T-helper 1 cell treated with Interleukin-12 subunit alpha and Interleukin-12 subunit beta and Interleukin-4 antibody, amounts not matched to agents 30 ng/mL and 1 ng/mL, for 36 hours (primary cell): ENCODE results near the gene GOLGA7B. TPM values are rescaled to one million over a fixed set of nuclear protein-coding genes. Genes with fewer than 3 reads are reported as not detected.

Source experiments
- intact Hi-C: fragments of 100-400 bp; cut with micrococcal nuclease; formaldehyde crosslinking; loops from one replicate; pipeline ENCODE4 v1.15.1; 2024
- total RNA-seq: library from RNA; stranded (reverse); gene quantifications from 2 replicates; pipeline ENCODE4 v1.2.3, GENCODE V29; 2022

Gene GOLGA7B
- total RNA-seq, 1 donor from 2014 or later: 5.5 TPM

DNA sequence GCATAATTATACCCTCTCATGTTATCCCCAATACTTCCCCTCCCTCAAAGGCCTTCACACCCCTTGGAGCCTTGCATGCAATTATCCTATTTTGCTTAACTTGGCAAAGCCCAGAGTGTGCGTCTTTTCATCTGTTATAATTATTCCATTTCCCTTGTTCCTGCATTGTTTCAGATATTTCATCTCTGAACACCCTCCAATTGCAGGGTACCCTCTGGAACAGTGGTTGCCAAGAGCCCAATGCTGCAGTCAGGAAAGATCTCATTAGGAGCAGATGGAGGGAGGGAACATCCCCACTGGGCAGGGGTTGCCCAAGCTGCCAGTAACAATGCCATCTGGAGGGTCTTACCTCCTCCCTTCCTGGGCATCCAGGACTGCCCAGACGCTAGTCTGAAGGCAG lies 18.4 kb upstream of the GOLGA7B start:
- intact Hi-C loops: no loop called here

DNA sequence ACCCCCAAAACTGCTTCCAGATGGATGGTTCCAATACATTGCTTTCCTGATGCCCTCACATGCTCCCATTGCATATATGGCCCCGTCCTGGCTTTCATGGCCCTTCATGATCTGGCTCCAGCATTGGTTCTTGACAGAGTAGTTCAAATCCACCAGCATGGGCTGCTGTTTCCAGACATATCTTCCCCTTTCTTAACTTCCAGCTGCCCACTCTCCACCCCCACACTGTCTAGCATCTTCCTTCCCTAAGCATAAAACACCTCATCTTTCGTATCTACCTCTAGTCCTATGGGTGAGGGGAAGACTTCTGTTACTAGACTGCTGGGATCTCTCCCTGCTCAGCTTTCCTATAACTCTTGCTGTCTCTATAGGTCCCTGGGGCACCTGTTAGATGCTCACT lies 13.2 kb upstream of the GOLGA7B start:
- intact Hi-C loops: no loop called here

DNA sequence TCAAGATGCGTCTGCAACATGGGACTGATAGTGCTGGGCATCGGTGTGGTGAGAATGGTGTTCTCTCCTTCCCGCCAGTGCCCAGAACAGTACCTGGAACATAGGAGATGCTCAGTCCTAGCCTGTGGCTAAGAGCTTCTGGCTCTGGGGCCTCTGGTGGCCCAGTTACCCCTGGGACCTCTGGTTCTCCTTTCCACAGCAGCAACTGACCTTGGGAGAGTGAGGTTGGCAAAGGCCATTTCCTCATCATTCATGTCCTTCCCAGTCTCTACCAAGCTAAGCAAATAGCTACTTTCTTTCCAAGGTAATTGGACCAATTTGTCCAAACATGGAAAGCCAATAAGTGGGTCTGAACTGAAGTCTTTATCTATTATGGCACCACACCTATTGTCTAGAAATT lies 11.6 kb upstream of the GOLGA7B start:
- intact Hi-C loops: no loop called here

DNA sequence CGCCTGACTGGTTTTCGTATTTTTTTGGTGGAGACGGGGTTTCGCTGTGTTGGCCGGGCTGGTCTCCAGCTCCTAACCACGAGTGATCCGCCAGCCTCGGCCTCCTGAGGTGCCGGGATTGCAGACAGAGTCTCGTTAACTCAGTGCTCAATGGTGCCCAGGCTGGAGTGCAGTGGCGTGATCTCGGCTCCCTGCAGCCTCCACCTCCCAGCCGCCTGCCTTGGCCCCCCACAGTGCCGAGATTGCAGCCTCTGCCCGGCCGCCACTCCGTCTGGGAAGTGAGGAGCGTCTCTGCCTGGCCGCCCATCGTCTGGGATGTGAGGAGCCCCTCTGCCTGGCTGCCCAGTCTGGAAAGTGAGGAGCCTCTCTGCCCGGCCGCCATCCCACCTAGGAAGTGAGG lies 8.5 kb upstream of the GOLGA7B start:
- intact Hi-C loops: loop anchor here (10.0 kb wide), 1 partner anchor 436 kb away; the partner anchor contains the start of gene RRP12

DNA sequence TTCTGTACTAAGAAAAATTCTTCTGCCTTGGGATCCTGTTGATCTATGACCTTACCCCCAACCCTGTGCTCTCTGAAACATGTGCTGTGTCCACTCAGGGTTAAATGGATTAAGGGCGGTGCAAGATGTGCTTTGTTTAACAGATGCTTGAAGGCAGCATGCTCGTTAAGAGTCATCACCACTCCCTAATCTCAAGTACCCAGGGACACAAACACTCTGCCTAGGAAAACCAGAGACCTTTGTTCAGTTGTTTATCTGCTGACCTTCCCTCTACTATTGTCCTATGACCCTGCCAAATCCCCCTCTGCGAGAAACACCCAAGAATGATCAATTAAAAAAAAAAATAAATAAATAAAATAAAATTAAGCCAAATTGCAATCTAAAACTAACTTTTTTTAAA lies 7.5 kb upstream of the GOLGA7B start:
- intact Hi-C loops: loop anchor here (10.0 kb wide), 1 partner anchor 437 kb away; the partner anchor contains the start of gene RRP12

DNA sequence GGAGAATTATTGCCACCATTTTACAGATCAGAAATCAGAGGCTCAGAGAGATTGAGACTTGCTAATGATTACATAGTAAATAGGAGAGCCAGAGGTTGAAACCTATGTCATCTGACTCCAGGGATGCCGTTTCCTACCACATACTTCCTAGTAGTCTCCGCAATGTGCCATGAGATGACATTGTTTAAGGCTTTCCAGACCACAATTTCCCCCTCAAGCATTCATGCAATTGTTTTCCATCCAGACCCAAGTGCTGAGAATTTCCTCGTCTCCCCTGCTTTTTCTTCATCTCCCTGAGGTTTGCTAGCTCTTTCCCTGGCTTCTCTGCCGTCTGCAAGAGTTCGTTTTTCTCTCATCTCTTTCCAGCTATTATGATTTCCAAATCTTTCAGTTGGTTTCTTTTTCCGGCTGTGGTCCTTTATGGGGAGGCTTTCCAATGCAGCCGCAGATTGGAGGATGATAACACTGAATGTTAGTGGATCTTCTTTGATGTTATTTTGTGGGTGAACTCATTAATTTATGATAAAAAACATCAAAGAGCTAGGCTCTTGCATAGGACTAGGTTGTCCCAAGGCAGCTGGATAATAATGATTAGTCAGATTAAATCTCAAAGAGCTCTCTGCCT lies 6.9 kb upstream of the GOLGA7B start:
- intact Hi-C loops: loop anchor here (10.0 kb wide), 1 partner anchor 438 kb away; the partner anchor contains the start of gene RRP12

DNA sequence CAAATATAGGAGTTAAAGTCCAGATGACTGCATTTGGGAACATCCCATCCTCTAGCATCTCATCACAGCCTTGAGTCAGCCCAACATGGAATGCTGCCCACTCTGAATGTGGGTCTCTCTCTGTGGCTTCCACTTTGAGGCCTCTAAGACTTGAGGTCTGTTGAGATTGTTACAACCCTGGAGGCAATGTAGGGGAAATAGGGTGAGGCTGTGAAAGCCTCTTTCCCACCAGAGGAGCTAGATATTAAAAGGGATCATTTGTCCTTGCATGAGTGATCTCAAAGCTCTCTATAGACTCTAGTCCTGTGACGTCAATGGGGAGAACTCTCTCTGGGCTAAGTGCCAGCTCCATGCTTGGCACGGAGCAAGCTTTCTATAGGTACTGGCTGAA lies 6.4 kb upstream of the GOLGA7B start:
- intact Hi-C loops: loop anchor here (10.0 kb wide), 1 partner anchor 438 kb away; the partner anchor contains the start of gene RRP12

DNA sequence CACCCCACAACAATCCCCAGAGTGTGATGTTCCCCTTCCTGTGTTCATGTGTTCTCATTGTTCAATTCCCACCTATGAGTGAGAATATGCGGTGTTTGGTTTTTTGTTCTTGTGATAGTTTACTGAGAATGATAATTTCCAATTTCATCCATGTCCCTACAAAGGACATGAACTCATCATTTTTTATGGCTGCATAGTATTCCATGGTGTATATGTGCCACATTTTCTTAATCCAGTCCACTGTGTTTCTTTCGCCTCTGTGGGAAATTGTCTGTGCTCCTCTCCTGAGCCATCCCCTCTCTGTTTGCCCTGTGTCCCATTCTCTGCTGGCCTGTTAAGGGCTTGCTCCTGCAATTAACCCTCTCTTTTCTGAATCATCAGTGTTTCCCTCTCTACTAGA lies 5.7 kb upstream of the GOLGA7B start:
- intact Hi-C loops: loop anchor here (10.0 kb wide), 1 partner anchor 439 kb away; the partner anchor contains the start of gene RRP12

DNA sequence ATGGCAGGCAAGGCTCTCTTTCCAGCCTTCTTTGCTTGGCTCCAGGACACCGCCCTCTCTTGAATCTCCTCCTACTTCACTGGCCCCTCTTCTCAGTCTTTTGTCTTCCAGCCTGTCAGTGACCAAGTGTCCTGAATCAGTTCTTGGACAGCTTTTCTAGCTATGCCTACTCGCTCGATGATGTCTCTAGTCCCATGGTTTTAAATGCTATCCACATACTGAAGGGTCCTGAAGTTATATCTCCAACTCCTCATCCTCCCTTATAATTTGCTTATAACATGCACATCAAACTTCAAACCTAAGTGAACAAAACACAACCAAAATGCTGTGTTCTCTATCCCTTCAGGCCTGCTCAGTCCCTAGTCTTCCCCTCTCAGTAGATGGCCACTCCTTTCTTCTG lies 5.0 kb upstream of the GOLGA7B start:
- intact Hi-C loops: loop anchor here (10.0 kb wide), 1 partner anchor 440 kb away; the partner anchor contains the start of gene RRP12

DNA sequence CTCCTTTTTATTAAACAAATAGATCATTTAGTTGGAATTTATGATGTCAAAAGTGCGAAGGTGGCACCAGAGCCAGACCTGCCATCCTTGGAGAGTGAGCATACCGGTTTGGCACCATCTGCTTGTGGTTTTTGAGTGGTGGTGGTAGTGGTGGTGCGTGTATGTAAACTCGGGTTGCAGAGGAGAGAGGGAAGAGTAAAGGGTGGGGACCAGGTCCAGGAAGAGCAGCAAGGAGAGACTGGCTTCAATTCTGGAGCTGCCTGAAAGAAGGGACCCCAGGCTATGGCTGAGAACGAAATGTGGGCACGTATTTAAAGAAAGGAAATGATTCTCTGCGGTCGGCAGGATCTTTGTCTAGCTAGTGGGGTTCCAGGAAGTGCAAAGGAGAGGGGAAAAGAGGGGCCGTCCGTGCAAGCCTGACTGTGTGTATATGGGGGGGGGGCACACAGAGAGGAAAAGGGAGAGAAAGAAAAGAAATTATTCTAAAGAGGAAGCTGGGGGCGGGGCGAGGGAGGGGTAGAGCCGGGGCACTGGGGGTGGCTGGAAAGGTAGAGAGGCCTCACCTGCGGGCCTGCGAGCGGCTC lies 448 bp upstream of the GOLGA7B start:
- intact Hi-C loops: loop anchor here (1.0 to 10.0 kb wide), 8 partner anchors 9 to 444 kb away; partner anchors contain the start of genes AVPI1, R3HCC1L, RRP12 and ZFYVE27

DNA sequence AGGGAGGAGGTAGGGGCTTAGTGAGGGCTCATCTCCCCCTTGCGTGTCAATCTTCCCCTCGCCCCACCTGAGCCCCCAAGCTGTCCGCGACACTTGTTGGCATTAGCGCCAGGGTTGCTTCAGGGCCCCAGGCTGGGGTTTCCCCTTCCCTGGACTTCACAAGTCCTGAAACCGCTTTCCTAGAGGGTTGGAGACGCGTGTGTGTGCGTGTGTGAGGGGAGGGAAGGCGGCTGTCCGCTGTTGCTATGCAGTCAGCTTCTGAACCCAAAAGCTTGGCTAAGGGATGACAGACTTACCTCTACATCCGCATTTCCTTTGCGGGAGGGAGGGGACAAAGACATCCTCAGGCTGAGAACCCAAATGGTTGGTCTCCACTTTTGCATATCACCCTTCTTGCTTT lies 803 bp downstream of the GOLGA7B start:
- intact Hi-C loops: no loop called here

DNA sequence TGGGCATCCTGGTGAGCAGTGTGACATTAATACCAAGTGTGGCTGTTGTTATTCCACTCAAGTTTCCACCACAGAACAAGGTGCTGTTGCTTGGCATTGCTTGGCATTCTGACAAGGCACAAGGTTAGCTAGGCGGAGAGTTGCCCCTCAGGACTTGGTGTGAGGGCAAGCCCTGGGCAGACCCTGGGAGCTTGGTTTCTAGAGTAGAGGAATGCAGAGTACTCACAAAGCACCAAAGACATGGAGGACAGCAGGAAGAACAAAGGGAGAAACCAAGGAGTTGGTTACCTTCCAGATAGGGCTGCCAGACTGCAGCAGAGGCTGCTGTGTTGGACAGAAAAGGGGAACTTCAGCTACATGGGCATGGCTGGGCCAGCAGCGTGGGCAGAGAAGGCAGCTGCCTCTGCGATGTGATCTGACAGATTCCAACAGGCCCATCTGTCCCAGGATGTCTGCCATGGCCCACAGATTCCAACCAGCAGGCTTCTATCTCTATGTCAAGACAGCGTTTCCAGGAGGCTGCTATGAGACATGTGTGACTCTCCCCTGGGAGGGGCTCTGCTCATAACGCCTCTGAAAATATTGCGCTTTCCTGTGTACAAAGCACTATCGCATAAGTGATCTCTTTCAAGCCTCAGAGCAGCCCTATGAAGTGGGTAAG lies 1.8 kb downstream of the GOLGA7B start:
- intact Hi-C loops: no loop called here

DNA sequence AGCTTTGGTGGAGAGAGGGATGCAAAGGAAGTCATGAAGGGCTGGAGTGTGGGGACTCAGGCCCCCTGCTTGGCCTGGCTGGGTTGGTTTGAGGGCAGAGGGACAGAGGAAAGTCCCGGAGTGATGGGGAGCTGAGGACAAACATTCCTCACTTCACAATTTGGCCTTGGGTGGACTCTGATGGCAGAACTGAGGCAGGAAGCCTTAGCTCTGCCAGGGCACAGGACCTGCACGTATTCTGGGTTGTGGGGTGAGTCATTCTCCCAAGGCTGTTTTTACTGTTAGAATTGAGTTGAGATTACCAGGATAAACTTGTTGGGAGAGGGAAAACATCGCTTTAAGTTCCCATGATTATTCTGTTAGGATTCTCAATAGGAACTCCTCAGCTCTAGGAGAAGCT lies 2.6 kb downstream of the GOLGA7B start:
- intact Hi-C loops: no loop called here

DNA sequence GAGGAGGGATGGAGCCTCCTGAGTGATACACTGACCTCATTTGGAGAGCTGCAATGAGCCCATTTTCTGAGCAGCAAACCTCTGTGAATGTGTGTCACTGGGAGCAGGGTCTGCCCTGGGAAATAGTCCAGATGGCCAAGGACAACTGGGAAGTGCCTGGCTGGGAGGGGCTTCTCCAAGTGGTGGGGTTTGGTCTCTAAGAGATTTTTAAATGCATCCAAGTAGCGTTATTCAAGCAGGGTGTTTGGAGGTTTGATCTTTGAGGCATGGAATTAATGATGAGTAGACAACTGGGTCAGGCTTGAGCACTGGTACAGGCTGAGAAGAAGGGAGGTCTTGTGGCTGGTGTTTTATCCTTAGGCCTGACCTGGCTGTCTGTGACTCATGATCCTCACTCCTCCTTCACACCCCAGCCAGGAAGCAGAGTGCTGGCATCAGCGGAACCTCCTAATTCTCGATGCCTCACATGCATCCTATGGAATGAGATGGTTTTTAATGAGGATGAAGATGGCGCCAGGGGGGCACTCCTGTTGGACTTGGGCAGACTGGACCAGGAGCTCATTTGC lies 3.3 kb downstream of the GOLGA7B start:
- intact Hi-C loops: no loop called here

DNA sequence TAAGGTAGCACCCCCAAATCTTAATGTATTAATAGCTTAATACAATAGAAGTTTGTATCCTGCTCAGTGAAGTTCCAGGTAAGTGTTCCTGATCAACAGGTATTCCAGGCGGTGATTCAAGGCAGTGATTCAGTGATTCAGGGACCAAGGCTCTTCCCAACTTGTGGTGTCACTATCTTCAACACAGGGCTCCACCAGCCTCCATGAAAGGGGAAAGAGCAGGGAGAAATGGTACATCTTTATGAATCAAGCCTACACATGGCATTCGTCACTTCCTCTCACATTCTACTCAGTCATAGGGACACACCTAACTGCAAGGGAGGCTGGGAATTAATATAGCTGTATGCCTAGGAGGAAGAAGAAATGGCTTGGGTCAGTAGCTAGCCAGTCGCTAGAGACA lies 5.1 kb downstream of the GOLGA7B start:
- intact Hi-C loops: no loop called here

DNA sequence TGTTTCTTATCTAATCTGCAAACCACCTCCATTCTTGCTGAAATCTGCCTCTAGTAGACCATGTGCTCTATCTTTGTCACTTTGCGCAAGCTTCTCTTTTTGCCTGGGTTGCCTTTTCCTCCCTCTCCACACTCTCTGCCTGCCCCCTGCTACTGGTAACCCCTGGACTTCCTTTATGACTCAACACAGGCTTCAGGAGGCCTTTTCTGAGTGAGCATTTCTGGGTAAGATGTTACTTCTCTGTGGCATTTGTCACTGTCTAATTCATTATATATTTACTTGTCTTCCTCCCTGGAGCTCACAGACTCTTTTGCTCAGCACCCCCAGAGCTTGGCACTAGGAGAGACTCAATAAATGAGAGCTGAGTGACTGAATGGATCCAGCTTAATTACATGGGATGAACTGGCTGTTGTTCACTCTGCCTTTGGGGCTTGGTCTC lies 8.4 kb downstream of the GOLGA7B start:
- intact Hi-C loops: no loop called here

DNA sequence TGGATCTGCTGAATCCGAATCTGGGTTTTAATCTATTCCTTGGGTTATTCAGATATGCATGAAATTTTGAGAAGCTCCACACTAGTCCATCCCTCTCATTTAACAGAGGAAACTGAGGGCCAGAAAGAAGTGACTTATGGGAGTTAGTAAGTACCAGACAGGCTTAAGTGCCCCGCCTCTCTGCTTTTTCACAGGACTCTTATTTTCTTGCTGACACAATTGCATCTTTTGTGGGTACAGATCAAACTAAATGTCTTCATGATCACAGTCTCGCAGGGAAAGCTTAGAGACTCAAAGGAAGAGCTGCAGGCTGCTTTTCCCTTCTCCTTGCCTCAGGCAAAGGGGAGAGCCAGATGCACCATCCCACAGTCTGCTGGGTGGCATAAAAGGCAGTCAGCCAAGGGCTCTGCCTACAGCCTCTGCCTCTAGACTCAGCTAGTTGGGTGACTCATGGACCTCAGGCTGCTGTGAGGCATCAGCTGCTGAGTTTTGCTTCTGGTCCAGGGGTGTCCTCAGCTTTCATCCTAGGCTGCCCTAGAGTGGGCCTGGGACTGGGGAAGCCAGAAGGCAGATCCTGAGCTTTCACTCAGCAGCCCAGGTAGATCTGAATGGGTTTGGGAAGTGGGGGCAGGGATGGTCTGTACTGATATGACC lies 11.6 kb downstream of the GOLGA7B start:
- intact Hi-C loops: no loop called here

DNA sequence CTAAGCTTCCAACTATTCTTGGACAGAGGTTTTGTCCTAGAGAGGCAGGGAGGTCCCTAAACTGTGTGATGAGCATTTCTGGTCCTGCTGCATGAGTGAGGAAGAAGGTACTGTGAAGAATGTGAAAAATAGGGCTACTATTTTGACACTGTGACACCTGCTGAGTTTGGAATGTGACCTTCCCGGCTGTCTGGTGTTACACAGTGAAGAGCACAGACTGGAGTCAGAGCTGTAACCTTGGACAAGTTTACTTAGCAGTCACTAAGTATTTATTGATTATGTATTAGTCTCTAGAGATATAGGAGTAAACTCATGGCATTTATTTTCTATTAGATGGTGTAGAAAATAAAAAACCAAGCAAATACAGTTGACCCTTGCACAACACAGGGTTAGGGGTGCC lies 12.3 kb downstream of the GOLGA7B start:
- intact Hi-C loops: no loop called here

DNA sequence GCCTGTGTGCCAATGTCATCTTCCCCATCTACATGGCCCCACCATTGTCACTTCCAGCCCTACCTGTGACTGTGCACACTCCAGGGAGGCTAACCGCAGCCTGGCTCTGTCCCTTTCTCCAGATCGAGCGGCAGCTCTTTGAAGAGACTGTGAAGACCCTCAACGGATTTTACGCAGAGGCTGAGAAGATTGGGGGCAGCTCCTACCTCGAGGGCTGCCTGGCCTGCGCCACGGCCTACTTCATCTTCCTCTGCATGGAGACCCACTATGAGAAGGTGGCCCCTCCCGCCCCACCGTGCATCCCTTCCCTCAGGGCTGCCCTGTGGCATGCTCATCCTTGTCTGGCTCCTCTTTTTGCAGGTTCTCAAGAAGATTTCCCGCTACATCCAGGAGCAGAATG lies 14.2 kb downstream of the GOLGA7B start:
- intact Hi-C loops: no loop called here

DNA sequence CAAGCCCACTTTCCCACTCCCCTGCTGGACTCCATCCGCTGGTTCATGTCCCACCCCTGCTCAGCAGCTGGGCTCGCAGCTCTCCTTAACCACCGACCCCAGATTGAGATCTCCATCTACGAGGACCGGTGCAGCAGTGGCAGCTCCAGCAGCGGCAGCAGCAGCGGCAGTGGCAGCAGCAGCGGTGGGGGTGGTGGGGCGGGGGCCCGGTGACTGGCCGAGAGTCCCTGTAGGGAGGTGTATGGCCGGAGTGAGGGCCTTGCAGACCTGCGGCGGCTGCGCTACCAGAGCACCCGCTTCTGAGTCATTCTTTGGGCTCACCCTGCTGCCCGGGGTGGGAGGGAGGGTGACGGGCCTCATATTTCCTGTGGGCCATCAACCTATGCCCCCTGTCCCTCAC lies 15.8 kb downstream of the GOLGA7B start:
- intact Hi-C loops: no loop called here

DNA sequence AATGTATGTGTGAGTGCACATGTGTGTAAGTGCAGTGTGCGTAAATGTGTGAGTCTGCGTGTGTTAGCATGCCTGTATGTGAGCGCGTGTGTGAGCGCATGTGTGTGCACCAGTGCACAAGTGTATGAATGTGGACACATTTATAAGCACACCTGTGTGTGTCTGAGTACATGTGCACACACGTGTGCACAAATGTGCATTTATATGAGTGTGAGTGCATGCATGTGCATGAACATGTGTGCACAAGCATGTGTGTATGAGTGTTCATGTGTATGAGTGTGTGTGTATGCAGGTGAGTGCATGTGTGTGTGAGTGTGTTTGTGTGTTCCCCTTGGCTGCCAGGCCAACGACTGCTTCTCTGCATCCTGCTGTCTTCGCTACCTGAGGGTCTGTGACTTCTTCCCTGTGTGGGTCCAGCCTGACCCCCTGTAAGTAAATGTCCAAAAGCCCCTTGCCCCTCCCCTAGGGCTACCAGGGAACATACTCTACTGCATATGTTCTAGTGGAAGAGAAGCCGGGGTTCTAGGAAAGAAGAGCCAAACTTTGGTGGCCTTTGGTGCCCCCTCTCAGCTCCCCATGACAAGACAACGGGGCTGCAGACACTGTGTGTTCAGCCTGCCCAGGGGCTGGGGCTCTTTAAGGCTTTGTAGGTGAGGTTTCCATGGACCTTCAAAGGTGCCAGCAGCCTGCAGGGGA lies 17.0 kb downstream of the GOLGA7B start:
- intact Hi-C loops: no loop called here
